ENCODE measurements around the gene MXD4.

Gene MXD4

GRCh38 chr4:2271279-2272025 lies 9.5 kb upstream of the MXD4 start:
- no peak for TF ChIP-seq CTCF (IDR thresholded peaks at IDR 0.05)

DNA sequence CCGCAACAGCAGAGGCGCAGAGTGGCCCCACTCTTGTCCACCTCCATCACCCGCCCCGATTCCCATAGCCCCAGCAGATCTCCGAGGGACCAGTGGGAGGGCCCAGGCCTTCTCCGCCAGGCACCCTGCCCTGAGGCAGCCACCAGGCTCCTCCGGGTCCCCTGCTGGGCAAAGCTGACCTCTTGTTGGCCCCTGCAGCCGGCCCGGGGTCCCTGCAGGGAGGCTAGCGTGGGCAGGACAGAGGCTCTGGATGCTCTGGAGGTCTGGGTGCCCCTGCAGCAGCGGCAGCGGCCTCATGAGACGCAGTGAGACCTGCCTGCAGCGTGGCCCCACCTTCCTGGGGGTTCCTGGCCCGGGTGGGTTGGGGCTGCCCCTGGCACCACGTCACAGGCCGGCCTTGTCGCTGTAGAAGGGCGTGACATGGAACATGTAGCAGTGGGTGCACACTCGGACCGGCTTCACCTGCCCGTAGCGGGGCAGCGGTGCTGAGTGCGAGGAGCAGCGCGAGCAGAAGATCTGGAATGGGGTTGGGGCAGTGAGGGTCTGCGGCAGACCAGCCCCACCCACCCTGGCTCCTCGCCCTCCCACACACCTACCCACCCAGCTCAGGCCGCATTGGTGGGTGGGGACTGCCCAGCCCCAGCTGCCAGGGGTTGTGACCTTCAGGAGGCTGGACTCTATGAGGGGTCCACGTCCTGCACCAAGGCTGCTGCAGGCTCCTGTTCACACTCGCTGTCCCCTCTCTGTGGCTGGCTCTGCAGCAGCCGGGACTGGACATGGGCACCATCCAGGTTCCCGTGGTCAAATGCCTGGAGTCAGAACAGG lies 8.6 kb upstream of the MXD4 start:
- no peak for TF ChIP-seq CTCF (IDR thresholded peaks at IDR 0.05)

DNA sequence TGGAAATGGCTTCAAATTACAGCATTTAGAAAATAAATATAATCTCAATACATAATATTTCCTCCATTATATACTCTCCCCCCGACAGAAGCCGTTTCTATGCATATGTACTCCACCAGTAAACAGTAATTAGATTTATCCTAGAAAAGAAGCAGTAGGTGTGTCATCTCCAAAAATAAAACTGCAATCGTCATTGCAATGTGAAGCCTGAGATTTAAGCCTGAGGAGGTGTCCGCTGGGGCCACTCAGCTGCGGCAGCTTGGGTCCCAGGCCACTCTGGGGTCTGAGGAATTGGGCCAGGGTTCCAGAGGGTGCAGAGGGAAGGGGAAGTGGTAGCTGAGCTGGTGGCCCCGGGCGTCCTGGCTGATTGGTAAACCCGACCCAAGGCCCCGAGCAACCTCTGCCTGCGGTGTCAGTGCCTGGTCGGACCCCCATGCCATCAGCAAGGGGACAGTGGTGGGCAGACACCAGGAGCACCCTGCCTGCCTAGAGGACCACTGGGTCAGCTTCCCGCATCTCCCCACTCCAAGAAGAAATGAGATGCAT lies 7.8 kb upstream of the MXD4 start:
- no peak for TF ChIP-seq CTCF (IDR thresholded peaks at IDR 0.05)

DNA sequence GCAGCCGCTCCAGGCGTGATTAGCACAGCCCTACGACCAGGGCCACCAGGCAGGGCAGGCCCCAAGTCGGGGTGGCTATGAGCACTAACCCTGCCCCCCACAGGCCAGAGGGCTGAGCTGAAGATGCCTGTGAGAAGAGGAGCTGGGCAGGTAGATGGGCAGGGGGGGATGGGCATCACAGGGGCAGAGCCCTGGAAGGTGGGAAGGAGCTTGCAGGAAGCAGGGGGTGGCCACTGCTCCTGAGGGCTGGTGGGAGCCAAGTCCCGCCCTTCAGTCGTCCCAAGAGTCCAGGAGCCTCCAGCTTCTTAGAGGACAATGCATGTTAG lies 7.3 kb upstream of the MXD4 start:
- no peak for TF ChIP-seq CTCF (IDR thresholded peaks at IDR 0.05)

DNA sequence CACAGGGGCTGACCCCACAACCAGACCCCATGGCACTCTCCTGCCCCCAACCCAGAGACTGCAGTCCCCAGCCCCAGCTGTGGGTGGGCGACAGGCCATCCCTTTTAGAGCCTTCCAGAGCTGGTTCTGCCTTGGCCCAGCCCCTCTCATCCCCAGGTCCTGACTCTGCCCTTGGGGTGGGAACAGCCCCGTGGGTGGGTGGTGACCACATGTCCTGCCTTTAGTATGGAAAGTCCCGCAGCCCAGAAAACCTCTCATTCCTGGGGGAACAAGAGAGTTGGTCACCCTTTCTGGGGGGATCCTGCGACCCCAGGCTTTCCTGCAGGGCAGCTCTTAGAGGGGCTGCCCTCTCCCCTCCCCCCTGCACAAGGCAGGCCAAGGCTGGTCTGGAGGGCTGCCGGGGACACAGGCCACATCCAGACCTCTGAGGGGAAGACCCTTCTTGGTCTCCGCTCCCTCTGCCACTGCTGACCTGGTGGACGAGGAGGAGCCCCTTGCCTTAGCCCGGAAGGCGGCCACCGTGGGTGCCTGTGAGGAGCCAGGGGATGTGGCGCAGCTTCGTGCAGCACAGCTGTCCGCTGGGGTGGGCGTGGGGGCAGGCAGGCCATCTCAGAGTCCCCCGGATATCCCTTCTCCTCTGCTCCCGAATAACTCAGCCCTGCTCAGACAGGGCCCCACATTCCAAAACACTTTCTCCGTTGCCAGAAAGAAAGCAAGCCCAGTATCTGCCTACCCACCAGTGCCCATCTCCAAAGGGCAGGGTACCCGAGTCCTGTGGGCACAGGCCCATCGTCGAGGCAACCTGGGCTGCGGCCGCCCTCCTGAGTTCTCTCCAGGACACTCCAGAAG lies 6.7 kb upstream of the MXD4 start:
- no peak for TF ChIP-seq CTCF (IDR thresholded peaks at IDR 0.05)

DNA sequence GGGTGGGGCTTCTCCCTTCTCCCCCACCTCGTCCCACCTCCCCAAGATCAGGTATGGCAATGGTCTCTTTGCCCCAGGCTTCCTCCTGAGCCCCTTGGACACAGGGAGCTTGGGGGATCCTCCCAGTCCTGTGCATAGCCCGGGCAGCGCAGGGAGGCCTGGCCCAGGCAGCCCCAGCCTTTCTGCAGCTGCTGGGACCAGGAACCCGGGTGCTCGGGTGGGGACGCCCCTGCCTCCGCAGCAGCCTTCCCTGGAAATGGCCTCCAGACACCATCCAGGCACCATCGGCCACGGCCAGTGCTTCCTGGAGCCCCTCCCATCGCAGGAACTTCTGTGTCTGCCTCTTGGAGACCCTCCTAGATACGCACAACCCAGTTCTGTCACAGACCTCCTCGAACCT lies 5.9 kb upstream of the MXD4 start:
- no peak for TF ChIP-seq CTCF (IDR thresholded peaks at IDR 0.05)

GRCh38 chr4:2267320-2267811 lies 5.5 kb upstream of the MXD4 start:
- no peak for TF ChIP-seq CTCF (IDR thresholded peaks at IDR 0.05)

Measured in LNCAP (cell line).